HCT116 (cell line): ENCODE data around the gene CENPU. TPM values are rescaled to one million over a fixed set of nuclear protein-coding genes. Genes with fewer than 3 reads are reported as not detected.

ENCODE experiments used
- ATAC-seq: fragments of 200-7000 bp; cut with Tn5 transposase; 2 replicates; pipeline ENCODE4 v1.9.1; 2020; ENCODE audit warnings: mild to moderate bottlenecking, moderate library complexity
- BruUV-seq: library from RNA; stranded (reverse); fragments of 400-500 nt; replicated peaks from 2 replicates; lab custom pipeline; 2021; lab: Mats Ljungman, UMichigan
- CTCF ChIA-PET: fragments of 300-600 bp; sonication (Branson Sonifier 250); formaldehyde crosslinking; loops from one replicate; lab custom pipeline; 2021; ENCODE audit warnings: antibody characterized with exemption; lab: Charles Lee
- POLR2A ChIA-PET: fragments of 300-600, 350-600 bp; sonication (Branson Sonifier 250); formaldehyde crosslinking; loops from one replicate; lab custom pipeline; 2021; ENCODE audit warnings: antibody characterized with exemption; lab: Charles Lee
- RAD21 ChIA-PET, 2 experiments: fragments of 300-600 bp; sonication (Branson Sonifier 250); formaldehyde crosslinking; loops; one replicate each; lab custom pipeline; 2023; ENCODE audit warnings: low total read pairs in 2 of 2; ENCODE audit not compliant: uncharacterized antibody in 2 of 2, unreplicated experiment in 2 of 2, low non-redundant PET in 1 of 2; lab: Charles Lee
- DNase-seq: peaks from one replicate; pipeline ENCODE4 v3.0.0-alpha.2; 2010; ENCODE audit warnings: low read depth, low spot score
- H2AFZ ChIP-seq: fragments of 200-600 bp; shearing (Covaris generic), sonication (generic); 2 replicates; pipeline ENCODE4 v1.6.1; 2017; ENCODE audit warnings: low read depth, mixed run types, mixed read lengths, antibody characterized with exemption, low read length; ENCODE audit not compliant: poor library complexity, severe bottlenecking
- H3K27ac ChIP-seq: 2 replicates; pipeline ENCODE4 v1.5.1; 2012; ENCODE audit warnings: low read depth, low read length
- H3K27me3 ChIP-seq: fragments of 200-600 bp; sonication (generic); 2 replicates; pipeline ENCODE4 v1.6.1; 2016; ENCODE audit warnings: mixed run types, low read length, mixed read lengths; ENCODE audit not compliant: insufficient read depth
- H3K36me3 ChIP-seq, 2 experiments: fragments of 200-500 bp in 1 of 2; fragments of 200-600 bp in 1 of 2; sonication (Bioruptor generic) in 1 of 2; sonication (generic) in 1 of 2; 2 replicates each; pipeline versions ENCODE4 v1.5.1 to v1.6.1; 2014 to 2016; ENCODE audit warnings: low read length in 2 of 2, inconsistent platforms in 1 of 2, mixed read lengths in 1 of 2, mixed run types in 1 of 2; ENCODE audit not compliant: insufficient read depth in 2 of 2, control insufficient read depth in 1 of 2
- H3K4me1 ChIP-seq, 2 experiments: fragments of 200-600 bp in 1 of 2; sonication (generic) in 1 of 2; 2 replicates each; pipeline versions ENCODE4 v1.5.1 to v1.6.1; 2012 to 2017; ENCODE audit warnings: low read length in 2 of 2, inconsistent platforms in 1 of 2, mild to moderate bottlenecking in 1 of 2, mixed read lengths in 1 of 2, mixed run types in 1 of 2, moderate library complexity in 1 of 2; ENCODE audit not compliant: insufficient read depth in 2 of 2, control insufficient read depth in 1 of 2
- H3K4me2 ChIP-seq: fragments of 200-600 bp; sonication (generic); 2 replicates; pipeline ENCODE4 v1.6.1; 2017; ENCODE audit warnings: mixed run types, low read length, mixed read lengths
- H3K4me3 ChIP-seq, 2 experiments: fragments of 200-600 bp in 1 of 2; sonication (generic) in 1 of 2; replicated peaks in 1 of 2; 2 replicates each; pipeline ENCODE4 v1.5.1; 2011 to 2016; ENCODE audit warnings: low read length in 2 of 2, control low read depth in 1 of 2, low read depth in 1 of 2, mild to moderate bottlenecking in 1 of 2, mixed read lengths in 1 of 2, mixed run types in 1 of 2
- H3K79me2 ChIP-seq: fragments of 200-600 bp; sonication (generic); 2 replicates; pipeline ENCODE4 v1.6.1; 2017; ENCODE audit warnings: mild to moderate bottlenecking, mixed run types, low read length, moderate library complexity, mixed read lengths; ENCODE audit not compliant: insufficient read depth
- H3K9ac ChIP-seq: fragments of 200-600 bp; sonication (generic); 2 replicates; pipeline ENCODE4 v1.6.1; 2016; ENCODE audit warnings: low read length, mixed read lengths
- H3K9me2 ChIP-seq: fragments of 200-600 bp; sonication (generic), shearing (Covaris generic); 2 replicates; pipeline ENCODE4 v1.6.1; 2017; ENCODE audit warnings: mixed run types, mild to moderate bottlenecking, moderate library complexity; ENCODE audit not compliant: insufficient read depth
- H3K9me3 ChIP-seq, 2 experiments: fragments of 200-500 bp in 1 of 2; fragments of 200-600 bp in 1 of 2; sonication (Bioruptor generic) in 1 of 2; sonication (generic) in 1 of 2; 2 replicates each; pipeline ENCODE4 v1.6.1; 2014 to 2017; ENCODE audit warnings: low read length in 2 of 2, mixed read lengths in 2 of 2, inconsistent platforms in 1 of 2, low read depth in 1 of 2, mild to moderate bottlenecking in 1 of 2, mixed run types in 1 of 2, moderate library complexity in 1 of 2; ENCODE audit not compliant: control insufficient read depth in 1 of 2, insufficient read depth in 1 of 2
- H4K20me1 ChIP-seq: fragments of 200-600 bp; sonication (generic), shearing (Covaris generic); 2 replicates; pipeline ENCODE4 v1.6.1; 2017; ENCODE audit warnings: mixed run types, mild to moderate bottlenecking, moderate library complexity; ENCODE audit not compliant: insufficient read depth
- CBX3 ChIP-seq: IDR thresholded peaks from 2 replicates; pipeline ENCODE4 v1.6.1; 2012; ENCODE audit warnings: low read depth
- CEBPB ChIP-seq: IDR thresholded peaks from 2 replicates; pipeline ENCODE4 v1.6.1; 2012; ENCODE audit warnings: low read depth
- EGR1 ChIP-seq: IDR thresholded peaks from 2 replicates; pipeline ENCODE4 v1.6.1; 2012; ENCODE audit warnings: low read depth
- ELF1 ChIP-seq: IDR thresholded peaks from 2 replicates; pipeline ENCODE4 v1.6.1; 2012; ENCODE audit warnings: low read depth, borderline replicate concordance
- FOSL1 ChIP-seq: IDR thresholded peaks from 2 replicates; pipeline ENCODE4 v1.6.1; 2012; ENCODE audit warnings: low read depth
- JUND ChIP-seq: IDR thresholded peaks from 2 replicates; pipeline ENCODE4 v1.6.1; 2012
- POLR2A ChIP-seq: IDR thresholded peaks from 2 replicates; pipeline ENCODE4 v1.7.0; 2011; ENCODE audit warnings: borderline replicate concordance; ENCODE audit not compliant: insufficient read depth, insufficient read length; ENCODE audit errors: extremely low read depth
- POLR2AphosphoS5 ChIP-seq: IDR thresholded peaks from 2 replicates; pipeline ENCODE4 v1.6.1; 2011; ENCODE audit warnings: mild to moderate bottlenecking, low read depth, low read length, moderate library complexity
- SIN3A ChIP-seq: IDR thresholded peaks from 2 replicates; pipeline ENCODE4 v1.6.1; 2012; ENCODE audit warnings: low read depth
- SP1 ChIP-seq: IDR thresholded peaks from 2 replicates; pipeline ENCODE4 v1.6.1; 2012; ENCODE audit warnings: low read depth
- YY1 ChIP-seq: IDR thresholded peaks from 2 replicates; pipeline ENCODE4 v1.6.1; 2011; ENCODE audit warnings: low read length, low read depth, moderate library complexity, mild to moderate bottlenecking; ENCODE audit not compliant: insufficient replicate concordance; ENCODE audit errors: extremely low read depth
- ZFX ChIP-seq: fragments of 450-650 bp; IDR thresholded peaks from 2 replicates; pipeline ENCODE4 v1.6.1; 2017
- ZNF274 ChIP-seq: fragments of 200-500 bp; sonication (Bioruptor generic); IDR thresholded peaks from 2 replicates; pipeline ENCODE4 v1.6.1; 2014; ENCODE audit warnings: mild to moderate bottlenecking, low read depth, low read length, inconsistent platforms
- intact Hi-C: fragments of 100-400 bp; cut with micrococcal nuclease; formaldehyde crosslinking; loops from 2 replicates; pipeline ENCODE4 v1.10.0; 2022
- total RNA-seq: library from RNA; stranded (reverse); gene quantifications from one replicate; pipeline ENCODE4 v1.2.1, GENCODE V29; 2021; ENCODE audit not compliant: unreplicated experiment
- TF ChIP-seq, protein P1 (sequence below): IDR thresholded peaks from 2 replicates; pipeline ENCODE4 v1.6.1; 2012; ENCODE audit warnings: low read depth
- TF ChIP-seq, protein P2 (sequence below): IDR thresholded peaks from 2 replicates; pipeline ENCODE4 v1.6.1; 2012

The CENPU gene
- total RNA-seq, 1 experiment from 2014 or later, result 28.2 TPM

DNA sequence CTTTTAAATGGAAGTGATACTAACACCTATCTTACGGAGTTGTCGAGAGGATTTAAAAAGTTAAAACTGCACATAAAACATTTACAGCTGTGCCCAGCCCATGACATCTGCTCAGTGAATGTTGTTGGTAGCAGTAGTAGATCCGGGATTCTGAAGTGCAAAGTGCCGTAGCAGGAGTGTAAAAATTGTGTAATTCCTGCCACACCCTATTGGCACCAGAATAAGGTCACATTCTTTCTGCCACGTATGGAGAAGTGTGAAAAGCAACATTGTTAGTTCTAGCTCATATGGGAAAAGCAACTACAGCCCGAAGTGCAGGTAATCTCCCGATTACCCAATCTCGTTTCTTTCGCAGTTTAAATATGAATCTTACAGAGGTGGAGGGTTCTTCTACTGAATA, 53.2 kb downstream of the CENPU start:
- no peak overlapping the region for H3K4me3 ChIP-seq
- POLR2A ChIA-PET, result no interaction called here
- intact Hi-C loops, result no loop called here
- RAD21 ChIA-PET, result no interaction called here
- TF ChIP-seq FOSL1, result no peak
- TF ChIP-seq SP1, result no peak
- no peak for TF ChIP-seq ZNF274
- TF ChIP-seq CBX3, result no peak
- TF ChIP-seq CEBPB, result no peak
- TF ChIP-seq, all 23 proteins: peak for 0
- no peaks in the 10 kb centered on the region for H3K36me3 ChIP-seq
- H4K20me1 ChIP-seq, result no peaks in the 10 kb centered on the region
- H3K27ac ChIP-seq, result no peak overlapping the region
- H3K27me3 ChIP-seq, result no peaks in the 10 kb centered on the region
- no peak overlapping the region for H2AFZ ChIP-seq
- no peaks in the 10 kb centered on the region for H3K4me1 ChIP-seq
- DNase-seq (no peak), ATAC-seq (no peak)
- CTCF ChIA-PET, result no interaction called here
- H3K79me2 ChIP-seq, result no peaks in the 10 kb centered on the region
- H3K4me2 ChIP-seq, result no peak overlapping the region
- no peak overlapping the region for H3K9ac ChIP-seq
- H3K9me2 ChIP-seq, result no peaks in the 10 kb centered on the region
- BruUV-seq, result no TSS peak
- no peaks in the 10 kb centered on the region for H3K9me3 ChIP-seq

DNA sequence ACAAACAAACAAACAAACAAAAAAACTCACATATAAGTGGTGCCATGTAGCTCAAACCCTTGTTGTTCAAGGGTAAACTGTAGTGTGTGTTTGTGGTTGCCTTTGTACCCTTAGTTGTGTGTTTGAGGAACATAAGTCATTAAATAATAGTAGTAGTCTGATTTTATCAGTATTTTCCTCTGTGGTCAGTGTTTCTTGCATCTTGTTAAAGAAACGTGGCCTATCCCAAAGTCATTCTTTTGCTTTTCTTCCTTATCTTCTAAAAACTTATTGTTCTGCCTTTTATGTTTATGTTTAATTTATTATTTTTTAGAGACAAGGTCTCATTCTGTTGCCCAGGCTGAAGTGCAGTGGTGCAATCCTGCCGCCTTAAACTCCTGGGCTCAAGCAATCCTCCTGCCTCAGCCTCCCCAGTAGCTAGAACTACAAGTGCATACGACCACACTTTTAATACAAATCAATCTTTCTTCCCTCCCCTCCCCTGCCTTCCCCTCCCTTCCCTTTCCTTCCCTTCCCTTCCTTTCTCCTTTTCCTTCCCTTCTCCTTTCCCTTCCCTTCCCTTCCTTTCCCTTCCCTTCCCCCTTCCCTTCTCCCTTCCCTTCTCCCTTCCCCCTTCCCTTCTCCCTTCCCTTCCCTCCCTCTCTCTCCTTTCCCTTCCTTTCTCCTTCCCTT, 57.9 kb downstream of the CENPU start:
- H3K9me2 ChIP-seq, result no peaks in the 10 kb centered on the region
- H3K27ac ChIP-seq, result no peak overlapping the region
- no peak overlapping the region for H2AFZ ChIP-seq
- no peak overlapping the region for H3K4me2 ChIP-seq
- H3K36me3 ChIP-seq, result no peaks in the 10 kb centered on the region
- H3K79me2 ChIP-seq, result no peaks in the 10 kb centered on the region
- ChIA-PET CTCF (no interaction called here), POLR2A (no interaction called here), RAD21 (no interaction called here)
- DNase-seq, result no peak
- H3K4me1 ChIP-seq, result no peaks in the 10 kb centered on the region
- no peaks in the 10 kb centered on the region for H4K20me1 ChIP-seq
- H3K27me3 ChIP-seq, result no peaks in the 10 kb centered on the region
- no peak overlapping the region for H3K9ac ChIP-seq
- no peak overlapping the region for H3K4me3 ChIP-seq
- intact Hi-C loops, result no loop called here
- TF ChIP-seq, protein P1, sequence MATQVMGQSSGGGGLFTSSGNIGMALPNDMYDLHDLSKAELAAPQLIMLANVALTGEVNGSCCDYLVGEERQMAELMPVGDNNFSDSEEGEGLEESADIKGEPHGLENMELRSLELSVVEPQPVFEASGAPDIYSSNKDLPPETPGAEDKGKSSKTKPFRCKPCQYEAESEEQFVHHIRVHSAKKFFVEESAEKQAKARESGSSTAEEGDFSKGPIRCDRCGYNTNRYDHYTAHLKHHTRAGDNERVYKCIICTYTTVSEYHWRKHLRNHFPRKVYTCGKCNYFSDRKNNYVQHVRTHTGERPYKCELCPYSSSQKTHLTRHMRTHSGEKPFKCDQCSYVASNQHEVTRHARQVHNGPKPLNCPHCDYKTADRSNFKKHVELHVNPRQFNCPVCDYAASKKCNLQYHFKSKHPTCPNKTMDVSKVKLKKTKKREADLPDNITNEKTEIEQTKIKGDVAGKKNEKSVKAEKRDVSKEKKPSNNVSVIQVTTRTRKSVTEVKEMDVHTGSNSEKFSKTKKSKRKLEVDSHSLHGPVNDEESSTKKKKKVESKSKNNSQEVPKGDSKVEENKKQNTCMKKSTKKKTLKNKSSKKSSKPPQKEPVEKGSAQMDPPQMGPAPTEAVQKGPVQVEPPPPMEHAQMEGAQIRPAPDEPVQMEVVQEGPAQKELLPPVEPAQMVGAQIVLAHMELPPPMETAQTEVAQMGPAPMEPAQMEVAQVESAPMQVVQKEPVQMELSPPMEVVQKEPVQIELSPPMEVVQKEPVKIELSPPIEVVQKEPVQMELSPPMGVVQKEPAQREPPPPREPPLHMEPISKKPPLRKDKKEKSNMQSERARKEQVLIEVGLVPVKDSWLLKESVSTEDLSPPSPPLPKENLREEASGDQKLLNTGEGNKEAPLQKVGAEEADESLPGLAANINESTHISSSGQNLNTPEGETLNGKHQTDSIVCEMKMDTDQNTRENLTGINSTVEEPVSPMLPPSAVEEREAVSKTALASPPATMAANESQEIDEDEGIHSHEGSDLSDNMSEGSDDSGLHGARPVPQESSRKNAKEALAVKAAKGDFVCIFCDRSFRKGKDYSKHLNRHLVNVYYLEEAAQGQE, result no peak
- no peak for TF ChIP-seq CBX3
- TF ChIP-seq POLR2A, result no peak
- no peak for TF ChIP-seq ELF1
- no peak for TF ChIP-seq SIN3A
- TF ChIP-seq ZFX, result no peak
- TF ChIP-seq FOSL1, result no peak
- no peak for TF ChIP-seq JUND
- no peak for TF ChIP-seq EGR1
- no peak for TF ChIP-seq YY1
- TF ChIP-seq, protein P2, sequence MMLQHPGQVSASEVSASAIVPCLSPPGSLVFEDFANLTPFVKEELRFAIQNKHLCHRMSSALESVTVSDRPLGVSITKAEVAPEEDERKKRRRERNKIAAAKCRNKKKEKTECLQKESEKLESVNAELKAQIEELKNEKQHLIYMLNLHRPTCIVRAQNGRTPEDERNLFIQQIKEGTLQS, result no peak
- no peak for TF ChIP-seq POLR2AphosphoS5
- BruUV-seq, result no TSS peak
- H3K9me3 ChIP-seq, result no peaks in the 10 kb centered on the region
- ATAC-seq, result no peak
